ENCODE measurements around the gene CDH8. TPM values are rescaled to one million over a fixed set of nuclear protein-coding genes. Genes with fewer than 3 reads are reported as not detected.

CDH8 gene
- polyA plus RNA-seq, 2 of the 4 experiments (the other 2 are of a cell fraction): 0.23 to 0.94 TPM

- WGBS (ENCODE audit: missing lambda C conversion rate): 54% methylated on average over 4 of the region's 4 CpGs
- TF ChIP-seq RFX5 (IDR thresholded peaks at IDR 0.05) (no peak), TP53 (CRISPR knock-in tag; IDR thresholded peaks at IDR 0.05) (no peak), NR3C1 (IDR thresholded peaks at IDR 0.05) (no peak), RCOR1 (IDR thresholded peaks at IDR 0.05; ENCODE audit: low read depth, low read length) (no peak), POLR2A (IDR thresholded peaks at IDR 0.05; ENCODE audit: low read length) (no peak), FOXS1 (CRISPR knock-in tag; IDR thresholded peaks at IDR 0.05) (no peak), FOSL2 (IDR thresholded peaks at IDR 0.05) (no peak), FOSL2 (CRISPR knock-in tag; IDR thresholded peaks at IDR 0.05) (no peak), RNF2 (IDR thresholded peaks at IDR 0.05; ENCODE audit: borderline replicate concordance, low read depth) (no peak), EHMT2 (IDR thresholded peaks at IDR 0.05; ENCODE audit: low read depth) (no peak), REST (IDR thresholded peaks at IDR 0.05) (no peak), NFE2L2 (conservative IDR thresholded peaks at IDR 0.05; ENCODE audit: low read length) (no peak), E2F6 (IDR thresholded peaks at IDR 0.05; ENCODE audit: borderline replicate concordance, low read depth) (no peak), CHD4 (IDR thresholded peaks at IDR 0.05; ENCODE audit: borderline replicate concordance) (no peak), ZSCAN20 (CRISPR knock-in tag; IDR thresholded peaks at IDR 0.05) (no peak), ZNF302 (CRISPR knock-in tag; IDR thresholded peaks at IDR 0.05) (no peak)
- Histone ChIP-seq H3K4me3 (no peak overlapping the region), H3K4me2 (no peak overlapping the region), H3K27ac (no peak overlapping the region), H3K9me3 (no peaks in the 10 kb centered on the region), H3K4me1 (no peaks in the 10 kb centered on the region)
- no peak for DNase-seq (ENCODE audit: low read depth in 1 of 2, low spot score in 1 of 2)
- FAIRE-seq: no peak
- no peak for ATAC-seq
- POLR2A ChIA-PET: no interaction called here
- CTCF ChIA-PET: no interaction called here
Measured at GRCh38 chr16:62051942-62052341, 15.7 kb upstream of the CDH8 start.

GRCh38 chr16:62050793-62051192, 14.6 kb upstream of the CDH8 start:
- TF ChIP-seq NR3C1 (IDR thresholded peaks at IDR 0.05) (no peak), POLR2AphosphoS2 (conservative IDR thresholded peaks at IDR 0.05; ENCODE audit: low read length) (no peak), TP53 (CRISPR knock-in tag; IDR thresholded peaks at IDR 0.05) (no peak), KDM5A (IDR thresholded peaks at IDR 0.05) (no peak), SMC3 (IDR thresholded peaks at IDR 0.05) (no peak), SREBF2 (IDR thresholded peaks at IDR 0.05) (no peak), E2F6 (IDR thresholded peaks at IDR 0.05; ENCODE audit: borderline replicate concordance, low read depth) (no peak)
- no peak overlapping the region for H3K4me3 ChIP-seq
- ATAC-seq: no peak
- no peak overlapping the region for H3K4me2 ChIP-seq
- no peak for FAIRE-seq
- ChIA-PET POLR2A (no interaction called here), CTCF (no interaction called here)
- WGBS (ENCODE audit: missing lambda C conversion rate): 21% methylated on average over 3 of the region's 3 CpGs
- no peak for DNase-seq (ENCODE audit: low read depth in 1 of 2, low spot score in 1 of 2)
- H3K9me3 ChIP-seq: no peaks in the 10 kb centered on the region
- H3K27ac ChIP-seq: no peak overlapping the region
- no peaks in the 10 kb centered on the region for H3K4me1 ChIP-seq

- Histone ChIP-seq H3K4me2 (no peak overlapping the region), H3K27ac (no peak overlapping the region), H3K4me1 (no peaks in the 10 kb centered on the region), H3K4me3 (no peak overlapping the region), H3K9me3 (no peaks in the 10 kb centered on the region)
- WGBS (ENCODE audit: missing lambda C conversion rate): 10% methylated on average over 1 of the region's 1 CpG
- DNase-seq (ENCODE audit: low read depth in 1 of 2, low spot score in 1 of 2) (no peak), FAIRE-seq (no peak), ATAC-seq (no peak)
- TF ChIP-seq HOXA7 (CRISPR knock-in tag; IDR thresholded peaks at IDR 0.05) (no peak), POLR2A (IDR thresholded peaks at IDR 0.05; ENCODE audit: low read length) (no peak)
- ChIA-PET CTCF (no interaction called here), POLR2A (no interaction called here)
Measured at GRCh38 chr16:62046801-62047200, 10.6 kb upstream of the CDH8 start.
